Epithelial cell of esophagus (primary cell): ENCODE results near the gene RNF150.

Source experiments
- DNase-seq: peaks from one replicate; pipeline ENCODE4 v3.0.0; 2010; ENCODE audit warnings: low read depth
- H3K4me3 ChIP-seq: 2 replicates; pipeline ENCODE4 v1.5.1; 2011; ENCODE audit warnings: mild to moderate bottlenecking, low read length, control low read depth
- TF ChIP-seq, protein P1 (sequence below): IDR thresholded peaks from 2 replicates; pipeline ENCODE4 v1.5.1; 2011; ENCODE audit warnings: low read depth, mild to moderate bottlenecking, low read length, control low read depth, inconsistent platforms; ENCODE audit not compliant: insufficient read depth; ENCODE audit errors: missing control alignments

The RNF150 gene

DNA sequence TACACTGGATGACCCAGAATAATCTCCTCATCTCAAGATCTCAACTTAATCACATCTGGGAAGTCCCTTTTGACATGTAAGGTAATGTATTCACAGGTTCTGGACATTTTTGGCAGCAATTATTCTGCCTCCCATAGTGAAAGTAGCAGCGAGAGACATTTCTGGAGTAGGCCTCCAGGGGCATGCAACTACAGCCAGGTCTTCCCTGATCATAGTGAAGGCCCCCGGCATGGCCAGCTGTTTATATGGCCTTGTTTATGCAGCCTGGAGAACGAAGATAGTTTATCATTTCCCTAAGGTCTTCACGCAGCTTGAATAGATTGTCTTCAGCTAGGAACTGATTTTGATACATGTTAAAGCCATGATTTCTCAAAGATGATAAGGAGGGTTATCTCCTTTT is 139.9 kb downstream of the RNF150 start:
- DNase-seq: no peak
- no peak overlapping the region for H3K4me3 ChIP-seq
- TF ChIP-seq, protein P1, sequence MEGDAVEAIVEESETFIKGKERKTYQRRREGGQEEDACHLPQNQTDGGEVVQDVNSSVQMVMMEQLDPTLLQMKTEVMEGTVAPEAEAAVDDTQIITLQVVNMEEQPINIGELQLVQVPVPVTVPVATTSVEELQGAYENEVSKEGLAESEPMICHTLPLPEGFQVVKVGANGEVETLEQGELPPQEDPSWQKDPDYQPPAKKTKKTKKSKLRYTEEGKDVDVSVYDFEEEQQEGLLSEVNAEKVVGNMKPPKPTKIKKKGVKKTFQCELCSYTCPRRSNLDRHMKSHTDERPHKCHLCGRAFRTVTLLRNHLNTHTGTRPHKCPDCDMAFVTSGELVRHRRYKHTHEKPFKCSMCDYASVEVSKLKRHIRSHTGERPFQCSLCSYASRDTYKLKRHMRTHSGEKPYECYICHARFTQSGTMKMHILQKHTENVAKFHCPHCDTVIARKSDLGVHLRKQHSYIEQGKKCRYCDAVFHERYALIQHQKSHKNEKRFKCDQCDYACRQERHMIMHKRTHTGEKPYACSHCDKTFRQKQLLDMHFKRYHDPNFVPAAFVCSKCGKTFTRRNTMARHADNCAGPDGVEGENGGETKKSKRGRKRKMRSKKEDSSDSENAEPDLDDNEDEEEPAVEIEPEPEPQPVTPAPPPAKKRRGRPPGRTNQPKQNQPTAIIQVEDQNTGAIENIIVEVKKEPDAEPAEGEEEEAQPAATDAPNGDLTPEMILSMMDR: no peak

DNA sequence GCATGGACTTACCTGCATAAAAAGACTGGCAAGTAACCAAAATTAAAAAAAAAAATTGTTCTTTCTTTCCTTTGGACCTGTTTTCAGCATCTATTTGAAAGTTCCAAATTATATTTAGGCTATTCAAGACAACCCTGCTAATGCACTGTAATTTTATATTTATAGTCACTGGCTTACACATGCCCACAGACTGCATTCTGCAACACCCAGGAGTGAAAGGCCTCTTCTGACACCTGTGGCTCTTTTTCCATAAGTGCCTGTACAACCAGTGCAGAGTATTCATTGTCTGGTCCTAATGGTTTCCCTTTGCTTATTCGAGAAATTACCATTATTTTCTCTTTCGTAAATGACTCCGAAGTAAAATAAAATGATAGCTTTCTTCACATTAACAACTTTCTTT is 143.3 kb downstream of the RNF150 start:
- no peak overlapping the region for H3K4me3 ChIP-seq
- TF ChIP-seq, protein P1: no peak
- DNase-seq: no peak

DNA sequence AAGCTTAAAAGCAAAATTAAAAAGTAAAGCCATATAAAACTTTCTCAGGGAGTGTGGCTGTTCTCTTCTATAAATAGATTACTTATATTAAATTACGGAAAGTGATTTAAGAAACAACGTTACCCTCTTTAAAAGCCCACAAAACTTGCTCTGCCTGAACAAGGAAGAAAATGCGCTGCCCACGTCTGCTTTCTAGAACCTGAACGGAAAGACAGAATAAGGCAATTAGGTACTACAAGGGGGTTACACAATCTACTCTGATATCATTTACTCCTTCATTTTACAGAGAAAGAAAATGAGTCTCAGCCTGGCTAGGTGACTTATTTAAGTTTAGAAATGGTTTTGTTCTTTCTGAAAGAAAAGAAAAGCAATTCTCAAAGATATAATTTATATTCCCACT is 147.2 kb downstream of the RNF150 start:
- H3K4me3 ChIP-seq: no peak overlapping the region
- TF ChIP-seq, protein P1: no peak
- DNase-seq: no peak

DNA sequence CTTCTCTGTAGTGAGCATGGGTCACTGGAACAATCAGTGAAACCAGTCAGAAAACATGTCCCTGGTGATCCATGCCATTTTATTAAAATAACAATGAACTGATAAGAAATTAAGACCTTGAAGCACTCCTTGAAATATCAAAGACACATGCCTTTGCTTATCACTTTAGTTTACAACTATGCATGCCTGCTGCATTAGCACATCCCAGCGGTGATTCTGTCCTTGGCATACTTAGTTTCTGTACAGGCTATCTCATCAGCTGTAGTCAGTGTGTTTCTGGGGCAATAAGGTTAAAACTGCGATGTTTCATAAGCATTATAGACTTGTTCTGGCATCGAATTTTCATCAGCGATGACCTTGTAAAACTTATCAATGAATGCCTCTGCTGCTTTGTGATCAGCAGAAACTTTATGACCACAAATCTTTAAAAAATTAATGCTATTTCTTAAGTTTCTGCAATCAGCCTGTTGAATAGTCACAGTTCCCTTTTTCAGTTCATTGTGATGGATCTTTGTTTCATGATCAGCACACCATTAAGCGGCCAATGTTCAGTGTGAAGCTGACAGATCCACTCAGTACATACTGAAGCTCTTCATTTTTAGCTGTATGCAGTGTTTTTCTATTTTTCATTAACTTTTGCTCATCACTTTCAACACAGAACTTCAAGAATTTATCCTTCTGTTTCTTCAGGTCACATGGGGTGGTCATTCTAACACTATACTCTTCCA is 150.5 kb downstream of the RNF150 start:
- TF ChIP-seq, protein P1: no peak
- H3K4me3 ChIP-seq: no peak overlapping the region
- no peak for DNase-seq

DNA sequence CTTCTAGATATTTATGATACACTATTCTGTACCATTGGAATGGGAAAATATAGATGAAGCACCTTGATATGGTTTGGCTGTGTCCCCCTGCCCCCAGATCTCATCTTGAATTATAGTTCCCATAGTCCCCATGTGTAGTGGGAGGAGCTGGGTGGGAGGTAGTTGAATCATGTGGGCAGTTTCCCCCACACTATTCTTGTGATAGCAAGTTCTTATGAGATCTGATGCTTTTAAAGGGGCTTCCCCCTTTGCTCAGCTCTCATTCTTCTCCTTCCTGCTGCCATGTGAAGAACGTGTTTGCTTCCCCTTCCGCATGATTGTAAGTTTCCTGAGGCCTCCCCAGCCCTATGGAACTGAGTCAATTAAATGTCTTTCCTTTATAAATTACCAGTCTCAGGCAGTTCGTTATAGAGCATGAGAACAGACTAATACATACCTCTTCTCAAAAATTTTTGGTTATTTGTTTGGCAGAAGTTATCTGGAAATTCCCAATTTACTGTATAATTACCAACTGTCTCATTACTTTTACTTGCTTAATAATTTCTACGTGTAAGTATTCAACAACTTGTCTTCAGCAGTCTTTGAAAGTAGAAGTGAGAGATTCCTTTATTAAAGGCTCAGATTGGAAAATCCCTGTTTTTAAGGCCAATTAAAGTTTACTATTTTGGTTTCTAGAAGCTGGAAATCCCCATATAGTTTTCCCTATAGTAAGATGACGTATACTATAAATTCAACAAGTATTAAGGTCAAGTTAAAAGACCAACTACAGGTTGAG is 152.7 kb downstream of the RNF150 start:
- TF ChIP-seq, protein P1: no peak
- H3K4me3 ChIP-seq: no peak overlapping the region
- DNase-seq: no peak

DNA sequence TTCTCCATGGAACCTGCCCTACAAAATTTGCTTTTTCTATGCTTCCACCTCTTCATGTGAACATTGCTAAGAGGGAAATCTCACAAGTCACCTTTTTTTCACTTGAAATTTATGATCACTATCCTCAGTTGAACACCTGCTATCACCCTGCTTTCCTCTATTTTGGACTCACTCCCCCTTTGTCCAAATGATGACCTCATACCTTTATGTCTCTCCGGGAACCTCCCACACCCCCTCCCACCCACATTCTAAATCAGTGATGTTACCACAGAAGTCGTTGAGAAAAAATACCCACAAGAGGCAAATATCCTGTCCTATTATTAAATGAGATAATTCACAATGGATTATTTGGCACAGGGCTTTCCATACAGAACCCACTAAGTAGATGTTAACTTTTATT is 156.5 kb downstream of the RNF150 start:
- no peak for DNase-seq
- no peak overlapping the region for H3K4me3 ChIP-seq
- TF ChIP-seq, protein P1: no peak
